CD4-positive, alpha-beta T cell treated with Interleukin-12 subunit alpha and Interleukin-12 subunit beta, for 1 hour (primary cell): ENCODE results near the gene DRG2.

ENCODE experiments used
- DNase-seq: peaks from one replicate; pipeline ENCODE4 v3.0.0-alpha.2; 2020

DRG2 gene

GRCh38 chr17:18087610-18088491, at the start of gene DRG2:
Gene DRG2, plus strand, starts transcription at chr17:18087948. Its CDS starts 76 bp downstream, at chr17:18088024.
- peak; percentile 91 for DNase-seq

DNA sequence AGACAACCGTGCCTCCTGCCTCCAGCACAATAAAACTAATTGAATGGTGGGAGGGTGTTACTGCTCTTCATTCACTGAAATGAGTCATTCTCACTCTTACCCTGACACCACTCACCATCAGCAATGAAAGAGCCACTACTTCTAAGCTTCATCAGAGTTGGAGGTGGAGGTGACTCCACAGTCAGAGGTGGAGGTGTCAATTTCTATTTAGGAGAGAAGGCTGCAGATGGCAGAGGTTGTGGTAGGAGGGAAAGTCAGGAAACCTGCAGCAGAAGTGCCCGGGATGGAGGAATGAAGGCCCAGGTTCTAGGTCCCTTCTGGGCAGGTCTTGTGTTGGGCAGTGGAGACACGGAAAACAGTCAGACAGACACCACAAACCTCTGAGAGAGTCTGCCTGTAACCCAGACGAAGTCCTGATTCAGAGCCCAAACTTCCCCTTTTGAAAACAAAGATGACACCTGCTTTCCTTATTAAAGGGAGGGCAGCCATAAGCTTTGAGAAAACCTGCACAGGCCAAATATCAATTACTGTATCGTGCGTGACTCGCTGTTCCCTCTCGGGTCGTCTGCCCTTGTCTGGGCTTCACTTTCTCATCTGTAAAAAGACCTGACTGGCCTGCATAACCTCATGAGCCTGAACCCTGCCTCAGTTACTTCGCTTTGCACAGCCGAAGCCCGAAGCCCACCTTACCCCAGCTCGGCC, 49.4 kb upstream of the DRG2 start:
- DNase-seq, result peak; percentile 20

- DNase-seq, result peak; percentile 100
Observed at GRCh38 chr17:18038861-18039534, 48.8 kb upstream of the DRG2 start, which contains the start of the genes ATPAF2 and GID4. Gene ATPAF2, minus strand, starts transcription at chr17:18039168. Its CDS starts 155 bp downstream, at chr17:18039013. Gene GID4, plus strand, starts transcription at chr17:18039408. Its CDS starts 57 bp downstream, at chr17:18039465.

- DNase-seq, result no peak
Observed at GRCh38 chr17:18039535-18040260, 48.0 kb upstream of the DRG2 start.

- DNase-seq, result no peak
Observed at GRCh38 chr17:18040261-18040858, 47.4 kb upstream of the DRG2 start.

DNA sequence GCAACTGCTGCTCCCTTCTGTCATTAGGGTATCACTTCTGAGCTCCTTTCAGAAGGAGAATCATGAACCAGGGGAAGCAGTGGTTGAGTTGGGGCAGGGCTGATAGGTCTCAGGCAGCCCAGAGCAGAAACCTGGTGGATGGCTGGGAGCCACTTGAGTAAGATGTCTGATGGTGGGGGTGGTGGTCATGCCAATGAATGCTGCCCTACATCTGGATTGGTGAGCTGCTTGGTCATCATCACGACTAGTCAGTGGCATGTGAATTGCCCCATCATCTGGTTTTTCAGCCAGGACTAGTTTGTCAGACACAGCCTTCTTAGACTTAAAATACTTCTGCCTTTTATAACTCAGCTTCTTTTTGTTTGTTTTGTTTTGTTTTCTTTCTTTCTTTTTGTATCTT, 46.0 kb upstream of the DRG2 start:
- DNase-seq, result no peak

DNA sequence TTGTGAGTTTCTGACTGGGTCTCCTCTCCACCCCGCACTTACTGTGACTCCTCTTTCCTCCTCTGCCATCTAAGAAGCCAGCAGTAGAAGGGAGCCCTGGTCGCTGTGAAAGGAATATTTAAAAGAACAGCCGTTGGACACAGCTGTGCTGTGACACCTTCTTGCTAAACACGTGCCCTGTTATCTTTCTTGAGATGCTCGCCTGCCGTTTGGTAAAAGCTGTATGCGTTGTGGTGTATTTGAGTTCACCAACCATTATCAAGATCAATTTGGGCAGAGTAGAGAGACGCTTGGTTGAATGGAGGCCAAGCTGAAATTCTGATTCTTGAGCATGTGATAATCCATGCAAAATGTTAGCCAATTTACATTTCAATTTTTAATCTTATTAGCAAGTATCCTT, 44.8 kb upstream of the DRG2 start:
- DNase-seq, result no peak

DNA sequence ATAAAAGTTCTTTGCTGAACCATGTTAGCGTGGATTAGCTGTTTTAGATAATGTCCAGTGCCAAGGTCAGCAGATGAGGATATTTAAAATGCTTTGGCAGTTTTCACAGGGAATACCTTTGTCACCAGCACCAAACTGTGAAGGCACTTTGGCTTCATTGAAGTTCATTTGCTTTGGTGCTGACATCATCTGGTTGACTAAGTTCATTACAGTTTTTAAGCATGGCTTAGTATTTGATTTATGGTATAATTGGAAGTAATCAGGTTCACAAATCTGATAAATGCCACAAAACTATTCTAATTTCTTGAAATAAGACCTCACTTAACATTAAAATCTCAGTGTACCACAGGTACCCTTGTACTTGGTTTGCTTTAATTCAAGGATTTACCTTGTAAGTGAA, 44.3 kb upstream of the DRG2 start:
- DNase-seq, result peak; percentile 15

- no peak for DNase-seq
Observed at GRCh38 chr17:18044609-18045008, 43.1 kb upstream of the DRG2 start.

GRCh38 chr17:18045691-18046350, 41.9 kb upstream of the DRG2 start:
- no peak for DNase-seq

DNA sequence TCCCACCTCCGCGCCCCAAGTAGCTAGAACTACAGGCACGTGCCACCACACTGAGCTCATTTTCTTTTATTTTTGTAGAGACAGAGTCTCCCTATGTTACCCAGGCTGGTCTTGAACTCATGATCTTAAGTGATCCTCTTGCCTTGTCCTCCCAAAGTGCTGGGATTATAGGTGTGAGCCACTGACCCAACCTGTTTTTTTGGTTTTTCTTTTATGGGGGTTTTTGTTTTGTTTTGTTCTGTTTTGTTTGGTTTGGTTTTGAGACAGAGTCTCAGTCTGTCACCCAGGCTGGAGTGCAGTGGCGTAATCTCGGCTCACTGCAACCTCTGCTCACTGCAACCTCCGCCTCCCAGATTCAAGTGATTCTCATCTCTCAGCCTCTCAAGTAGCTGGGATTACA, 32.2 kb upstream of the DRG2 start:
- DNase-seq, result no peak

GRCh38 chr17:18056214-18056613, 31.5 kb upstream of the DRG2 start:
- DNase-seq, result no peak

DNA sequence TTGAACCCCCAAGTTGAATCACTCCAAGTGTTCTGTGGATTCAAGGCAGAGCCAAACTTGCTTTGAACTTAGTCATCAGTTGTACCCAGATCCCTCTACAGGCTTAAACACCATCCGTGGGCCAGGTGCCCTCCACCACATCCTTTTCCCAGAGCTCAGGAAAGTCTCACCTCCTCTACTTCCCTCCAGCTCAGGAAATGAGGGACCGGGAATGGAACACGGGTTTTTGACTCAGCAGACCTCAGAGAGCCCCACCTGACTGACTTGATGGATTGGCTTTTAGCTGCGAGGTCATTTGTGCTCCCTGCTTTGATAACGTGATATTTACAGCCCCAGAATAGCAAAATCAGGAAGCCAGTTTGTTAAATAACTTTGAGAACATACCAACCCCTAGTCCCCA, 28.5 kb upstream of the DRG2 start:
- no peak for DNase-seq

- DNase-seq, result no peak
Observed at GRCh38 chr17:18064053-18064452, 23.7 kb upstream of the DRG2 start.

- no peak for DNase-seq
Observed at GRCh38 chr17:18065546-18065945, 22.2 kb upstream of the DRG2 start.

DNA sequence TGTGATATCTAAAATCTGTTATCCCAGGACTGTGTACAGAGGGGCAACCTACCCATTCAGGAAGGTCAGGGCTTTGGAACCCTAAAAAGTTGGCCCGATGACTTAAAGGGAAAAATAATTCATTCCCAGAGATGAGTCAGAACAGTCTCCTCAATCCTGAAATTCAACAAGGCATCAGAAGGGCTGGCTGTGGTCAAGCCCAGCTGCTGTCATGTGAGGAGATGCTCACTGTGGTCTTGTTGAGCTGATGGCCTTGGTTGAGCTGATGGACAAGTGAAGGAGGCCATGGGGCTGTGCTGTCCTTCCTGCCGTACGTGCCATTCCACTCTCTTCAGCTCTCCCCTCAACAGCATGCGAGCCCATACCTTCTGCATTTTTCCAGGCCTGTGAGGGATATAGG, 20.9 kb upstream of the DRG2 start:
- DNase-seq, result no peak

DNA sequence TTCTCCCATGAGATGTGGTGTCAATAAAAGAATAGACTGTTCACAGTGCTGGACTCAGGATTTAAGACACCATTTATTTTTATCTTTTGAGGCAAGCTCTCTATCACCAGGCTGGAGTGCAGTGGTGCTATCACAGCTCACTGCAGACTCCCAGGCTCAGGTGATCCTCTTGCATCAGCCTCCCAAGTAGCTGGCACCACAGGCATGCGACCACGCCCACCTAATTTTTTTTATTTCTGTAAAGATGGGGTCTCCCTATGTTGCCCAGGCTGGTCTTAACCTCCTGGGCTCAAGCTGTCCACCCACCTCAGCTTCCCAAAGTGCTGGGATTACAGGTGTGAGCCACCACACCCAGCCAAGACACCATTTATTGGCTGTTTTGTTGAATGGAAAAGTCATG, 18.6 kb upstream of the DRG2 start:
- DNase-seq, result no peak

- no peak for DNase-seq
Observed at GRCh38 chr17:18070861-18071340, 16.8 kb upstream of the DRG2 start.

GRCh38 chr17:18071751-18072150, 16.0 kb upstream of the DRG2 start:
- no peak for DNase-seq

GRCh38 chr17:18074566-18075272, 13.0 kb upstream of the DRG2 start:
- DNase-seq, result no peak

DNA sequence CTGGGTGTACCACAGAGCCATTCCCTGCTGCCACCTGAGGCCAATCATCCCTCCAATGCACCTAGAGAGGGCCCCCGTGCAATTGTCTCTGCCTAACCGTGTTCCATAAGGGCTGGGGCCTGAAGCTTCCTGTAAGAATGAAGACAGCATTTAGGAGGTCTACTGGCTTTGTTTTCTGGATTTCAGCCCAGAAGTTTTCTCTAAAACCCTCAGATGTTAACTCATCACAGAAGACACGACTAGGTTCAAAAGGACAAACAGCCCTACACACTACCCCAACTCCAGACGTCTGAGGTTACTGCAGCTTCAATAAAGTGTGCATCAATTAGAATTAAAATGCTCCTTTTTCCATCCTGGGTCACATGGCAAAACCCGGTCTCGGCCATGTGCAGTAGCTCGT, 10.8 kb upstream of the DRG2 start:
- DNase-seq, result no peak
